Immature natural killer cell (primary cell): ENCODE results near the gene SNX8. TPM values are rescaled to one million over a fixed set of nuclear protein-coding genes. Genes with fewer than 3 reads are reported as not detected.
A peak's percentile ranks its signal among the peaks of the same experiment; 100 is the strongest.

Source experiments
- DNase-seq, 3 donors: peaks; one replicate each; pipeline ENCODE4 v3.0.0; 2022; ENCODE audit warnings: mixed read lengths in 1 of 3
- H3K27ac Mint-ChIP-seq, 6 donors: one replicate each; pipeline ENCODE4 v1.8.0; 2020; ENCODE audit warnings: mixed read lengths in 6 of 6, mild to moderate bottlenecking in 5 of 6, inconsistent platforms in 4 of 6, moderate library complexity in 3 of 6
- H3K27me3 Mint-ChIP-seq, 3 donors: one replicate each; pipeline ENCODE4 v1.8.0; 2020 to 2021; ENCODE audit warnings: low read depth in 3 of 3, mild to moderate bottlenecking in 3 of 3, mixed read lengths in 3 of 3, moderate library complexity in 3 of 3, inconsistent platforms in 1 of 3
- H3K36me3 Mint-ChIP-seq, 3 donors: one replicate each; pipeline ENCODE4 v1.8.0; 2020; ENCODE audit warnings: mixed read lengths in 3 of 3, inconsistent platforms in 2 of 3, mild to moderate bottlenecking in 2 of 3
- H3K4me1 Mint-ChIP-seq, 2 donors: one replicate each; pipeline ENCODE4 v1.8.0; 2020; ENCODE audit warnings: inconsistent platforms in 2 of 2, mild to moderate bottlenecking in 2 of 2, mixed read lengths in 2 of 2, moderate library complexity in 1 of 2
- H3K4me3 Mint-ChIP-seq, 5 donors: one replicate each; pipeline ENCODE4 v1.8.0; 2020; ENCODE audit warnings: mild to moderate bottlenecking in 5 of 5, mixed read lengths in 5 of 5, inconsistent platforms in 3 of 5, moderate library complexity in 3 of 5
- H3K9me3 Mint-ChIP-seq, 6 donors: one replicate each; pipeline ENCODE4 v1.8.0; 2020; ENCODE audit warnings: mild to moderate bottlenecking in 6 of 6, mixed read lengths in 6 of 6, inconsistent platforms in 4 of 6, moderate library complexity in 3 of 6
- polyA plus RNA-seq, 3 donors: library from polyadenylated mRNA; unstranded; fragments of 300-500 nt; fragmentation: Illumina TruSeq; gene quantifications; one replicate each; pipeline ENCODE4 v1.2.3, GENCODE V29; 2021

The SNX8 gene
- polyA plus RNA-seq, 3 donors from 2014 or later, result 16.3 to 25.0 (median 16.7) TPM

DNA sequence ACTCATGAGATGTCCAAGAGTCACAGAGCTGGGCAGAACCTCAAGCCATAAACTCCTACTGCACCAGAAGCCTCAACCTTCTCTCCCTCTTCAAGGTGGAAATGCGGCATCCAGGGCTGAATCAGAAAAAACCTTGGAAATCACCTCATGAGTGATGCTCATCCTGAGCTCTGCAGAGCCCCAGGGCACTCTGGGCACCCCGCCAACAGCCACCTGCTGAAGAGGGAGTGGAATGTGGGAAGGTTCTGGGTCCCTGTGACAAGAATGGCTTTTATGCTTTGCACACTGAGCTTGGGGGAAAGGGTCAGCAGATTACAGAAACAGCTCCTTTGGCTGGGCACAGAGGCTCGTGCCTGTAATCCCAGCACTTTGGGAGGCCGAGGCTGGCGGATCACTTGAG lies 53.4 kb downstream of the SNX8 start:
- H3K9me3 Mint-ChIP-seq, result peaks cover 0 to 2% (median 0%) of the 10 kb centered on the region in 6 donors
- no peak overlapping the region for H3K4me3 Mint-ChIP-seq
- no peak for DNase-seq
- H3K36me3 Mint-ChIP-seq, result peaks cover 9 to 27% (median 10%) of the 10 kb centered on the region in 3 donors
- peaks cover 12 to 13% of the 10 kb centered on the region in 2 donors for H3K4me1 Mint-ChIP-seq
- H3K27me3 Mint-ChIP-seq, result peaks cover 2 to 6% (median 4%) of the 10 kb centered on the region in 3 donors
- H3K27ac Mint-ChIP-seq, result no peak overlapping the region

DNA sequence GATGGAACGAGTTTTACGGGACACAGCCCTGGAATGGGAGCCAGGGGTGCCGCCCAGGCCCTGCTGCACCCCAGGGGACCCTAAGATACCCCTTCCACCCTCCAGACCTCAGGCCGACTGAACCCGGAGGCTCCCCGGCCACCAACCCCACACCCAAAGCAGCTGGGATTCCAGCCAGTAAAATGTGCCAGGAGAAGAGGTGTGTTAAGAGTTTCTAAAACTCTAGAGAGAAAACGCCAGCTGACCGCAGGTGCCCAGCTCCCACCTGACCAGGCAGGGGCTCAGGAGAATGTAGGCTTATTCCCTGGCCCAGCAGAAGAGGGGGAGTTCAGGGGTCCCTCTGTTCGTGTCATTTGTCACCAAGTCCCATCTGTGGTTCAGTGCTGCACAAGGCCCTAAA lies 54.8 kb downstream of the SNX8 start:
- peaks cover 2 to 6% (median 4%) of the 10 kb centered on the region in 3 donors for H3K27me3 Mint-ChIP-seq
- H3K4me1 Mint-ChIP-seq, result peaks cover 15 to 18% of the 10 kb centered on the region in 2 donors
- DNase-seq, result no peak
- H3K9me3 Mint-ChIP-seq, result peaks cover 0 to 2% (median 0%) of the 10 kb centered on the region in 6 donors
- peaks cover 9 to 27% (median 12%) of the 10 kb centered on the region in 3 donors for H3K36me3 Mint-ChIP-seq
- peak overlapping the region in 3 of 6 donors; percentile 64 to 76 (median 70) for H3K27ac Mint-ChIP-seq
- peak overlapping the region in 4 of 5 donors; percentile 41 to 60 (median 51) for H3K4me3 Mint-ChIP-seq

DNA sequence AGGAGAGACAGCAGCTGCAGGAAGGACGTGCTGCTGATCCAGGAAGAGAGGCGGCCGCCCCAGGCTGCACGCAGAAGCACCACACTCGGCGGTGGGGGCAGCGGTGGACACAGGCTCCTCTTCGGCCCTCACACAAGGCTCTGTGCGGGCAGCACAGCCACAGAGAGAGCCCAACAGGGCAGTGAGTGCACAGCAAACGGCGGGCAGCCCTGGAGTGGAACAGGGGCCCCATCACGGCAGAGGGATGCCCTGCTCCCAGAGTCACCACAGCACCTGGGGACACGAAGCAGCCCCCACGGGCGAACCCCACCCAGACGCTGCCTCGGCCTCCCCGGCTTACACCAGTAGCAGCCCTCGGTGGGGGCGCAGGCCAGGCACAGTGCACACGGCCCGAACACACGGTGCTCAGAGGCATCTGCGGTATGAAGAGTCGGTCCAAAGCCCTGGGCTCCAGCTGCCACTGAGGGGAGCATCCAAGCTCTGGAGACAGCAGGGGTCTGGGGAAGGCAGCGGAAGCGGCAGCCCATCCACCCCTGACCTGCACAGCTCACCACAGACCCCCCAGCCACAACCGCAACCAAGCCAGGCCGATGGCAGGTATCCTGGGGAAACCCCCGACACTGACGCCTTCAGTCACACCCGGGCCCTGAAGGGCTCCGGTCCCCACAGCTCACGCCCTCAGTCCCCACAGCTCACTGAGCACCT lies 55.4 kb downstream of the SNX8 start:
- no peaks in the 10 kb centered on the region for H3K9me3 Mint-ChIP-seq
- peaks cover 2 to 6% (median 5%) of the 10 kb centered on the region in 3 donors for H3K27me3 Mint-ChIP-seq
- H3K4me1 Mint-ChIP-seq, result peaks cover 15 to 18% of the 10 kb centered on the region in 2 donors
- H3K27ac Mint-ChIP-seq, result peak overlapping the region in 3 of 6 donors; percentile 21 to 76 (median 64)
- DNase-seq, result peak; percentile 59 to 68 (median 63)
- peak overlapping the region; percentile 32 to 60 (median 44) for H3K4me3 Mint-ChIP-seq
- peaks cover 3 to 20% (median 6%) of the 10 kb centered on the region in 3 donors for H3K36me3 Mint-ChIP-seq

DNA sequence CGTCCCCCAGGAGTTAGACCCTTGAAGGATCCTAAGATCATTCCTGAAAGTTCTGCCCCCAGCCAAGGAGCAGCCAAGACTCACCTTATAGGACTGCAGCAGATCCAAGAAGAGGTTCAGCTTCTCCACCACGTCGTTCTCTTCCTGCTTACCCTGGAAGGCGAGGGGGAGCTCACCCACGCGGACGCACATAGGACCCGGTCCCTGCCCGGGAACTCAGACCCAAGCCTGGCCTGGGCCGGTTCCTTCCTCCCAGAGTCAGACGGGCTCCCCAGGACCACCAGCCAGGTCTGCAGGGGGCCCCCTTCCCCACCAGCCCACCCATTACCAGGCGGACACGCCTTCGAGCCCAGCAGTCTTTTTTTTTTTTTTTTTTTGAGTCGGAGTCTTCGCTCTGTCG lies 56.6 kb downstream of the SNX8 start:
- H3K27me3 Mint-ChIP-seq, result peaks cover 2 to 8% (median 5%) of the 10 kb centered on the region in 3 donors
- no peak overlapping the region for H3K4me3 Mint-ChIP-seq
- no peak for DNase-seq
- peaks cover 3 to 20% (median 6%) of the 10 kb centered on the region in 3 donors for H3K36me3 Mint-ChIP-seq
- no peaks in the 10 kb centered on the region for H3K9me3 Mint-ChIP-seq
- H3K27ac Mint-ChIP-seq, result no peak overlapping the region
- H3K4me1 Mint-ChIP-seq, result peaks cover 18% of the 10 kb centered on the region in 2 donors

DNA sequence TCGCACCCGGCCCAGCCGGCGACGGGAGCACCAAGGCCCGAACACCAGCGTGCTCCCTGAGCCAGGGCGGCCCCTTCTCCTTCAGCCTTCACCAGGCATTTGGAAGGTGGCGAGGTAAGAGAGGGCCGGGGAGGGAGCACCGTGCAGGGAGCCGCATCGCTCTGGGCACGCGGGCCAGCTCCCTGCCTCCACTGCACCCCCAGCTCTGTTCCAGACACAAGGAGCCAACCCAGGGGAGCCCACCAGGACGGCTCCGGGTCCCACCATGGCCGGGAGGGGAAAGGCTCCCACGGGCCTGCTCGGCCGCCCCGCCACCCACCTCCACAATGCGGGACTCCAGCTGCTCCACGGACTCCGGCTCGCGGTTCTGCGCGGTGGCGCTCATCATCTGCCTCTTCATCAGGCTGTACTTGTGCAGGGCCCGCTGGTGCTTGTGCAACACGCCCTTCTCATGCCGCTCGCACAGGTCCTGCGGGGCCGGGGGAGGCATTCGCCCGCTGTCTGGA lies 57.1 kb downstream of the SNX8 start:
- Mint-ChIP-seq H3K27ac (no peak overlapping the region), H3K36me3 (peaks cover 3 to 15% (median 6%) of the 10 kb centered on the region in 3 donors), H3K27me3 (peaks cover 2 to 8% (median 5%) of the 10 kb centered on the region in 3 donors), H3K4me3 (no peak overlapping the region), H3K4me1 (peaks cover 20 to 22% of the 10 kb centered on the region in 2 donors), H3K9me3 (no peaks in the 10 kb centered on the region)
- DNase-seq, result no peak

- Mint-ChIP-seq H3K4me1 (peaks cover 24 to 27% of the 10 kb centered on the region in 2 donors), H3K36me3 (peaks cover 3 to 9% (median 6%) of the 10 kb centered on the region in 3 donors), H3K27ac (no peak overlapping the region), H3K27me3 (peaks cover 2 to 6% (median 5%) of the 10 kb centered on the region in 3 donors), H3K9me3 (no peaks in the 10 kb centered on the region), H3K4me3 (no peak overlapping the region)
- no peak for DNase-seq
These were observed 57.8 kb downstream of the SNX8 start for GRCh38 chr7:2256306-2257045.

GRCh38 chr7:2255145-2256139 lies 58.8 kb downstream of the SNX8 start:
- Mint-ChIP-seq H3K36me3 (peaks cover 3 to 8% (median 6%) of the 10 kb centered on the region in 3 donors), H3K4me1 (peaks cover 23 to 27% of the 10 kb centered on the region in 2 donors), H3K27ac (no peak overlapping the region), H3K4me3 (no peak overlapping the region), H3K27me3 (peaks cover 2 to 6% (median 5%) of the 10 kb centered on the region in 3 donors), H3K9me3 (no peaks in the 10 kb centered on the region)
- no peak for DNase-seq

DNA sequence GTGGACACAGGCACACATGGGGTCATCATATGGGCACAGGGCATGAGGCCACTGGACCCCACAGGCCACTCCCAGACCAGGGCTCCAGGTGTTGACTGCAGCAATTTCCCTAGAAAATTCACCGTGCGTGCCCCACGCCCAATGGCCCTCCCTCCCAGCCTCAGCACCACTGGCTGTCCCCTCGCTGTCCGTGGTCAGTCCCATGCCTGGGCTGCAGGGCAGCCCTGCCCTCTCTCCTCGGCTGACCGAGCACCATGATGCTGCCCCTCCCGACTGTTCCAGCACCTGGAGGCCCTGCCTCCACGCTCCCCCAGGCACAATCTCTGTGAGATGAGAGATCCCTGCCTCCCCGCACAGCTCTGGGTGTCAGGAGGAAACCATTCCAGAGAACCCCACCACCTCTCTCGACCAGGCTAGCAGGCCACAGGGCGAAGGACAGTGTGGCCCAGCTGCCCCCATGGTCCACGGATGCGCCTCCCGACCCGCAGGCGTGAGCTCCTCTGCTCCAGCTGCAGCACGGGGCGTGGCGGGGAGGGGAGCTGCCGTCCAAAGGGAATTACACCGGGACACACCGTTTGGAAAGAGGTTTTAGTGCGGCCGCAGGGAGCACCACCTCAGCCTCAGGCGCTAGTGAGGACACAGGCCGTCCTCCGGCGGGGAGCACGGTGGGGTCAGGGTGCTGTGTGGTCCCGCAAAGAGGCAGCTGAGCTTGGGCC lies 59.7 kb downstream of the SNX8 start:
- H3K27ac Mint-ChIP-seq, result peak overlapping the region in 1 of 6 donors; percentile 32
- H3K4me3 Mint-ChIP-seq, result no peak overlapping the region
- DNase-seq, result no peak
- H3K9me3 Mint-ChIP-seq, result no peaks in the 10 kb centered on the region
- peaks cover 22 to 26% of the 10 kb centered on the region in 2 donors for H3K4me1 Mint-ChIP-seq
- peaks cover 2 to 6% (median 5%) of the 10 kb centered on the region in 3 donors for H3K27me3 Mint-ChIP-seq
- H3K36me3 Mint-ChIP-seq, result peaks cover under 1 to 6% (median 5%) of the 10 kb centered on the region in 3 donors

GRCh38 chr7:2253525-2254244 lies 60.6 kb downstream of the SNX8 start:
- Mint-ChIP-seq H3K4me1 (peaks cover 22 to 26% of the 10 kb centered on the region in 2 donors), H3K27me3 (peaks cover 1 to 2% (median 2%) of the 10 kb centered on the region in 3 donors), H3K4me3 (no peak overlapping the region), H3K27ac (no peak overlapping the region), H3K36me3 (peaks cover 0 to 11% (median 10%) of the 10 kb centered on the region in 3 donors), H3K9me3 (no peaks in the 10 kb centered on the region)
- no peak for DNase-seq

- H3K27ac Mint-ChIP-seq, result no peak overlapping the region
- DNase-seq, result no peak
- peaks cover 27 to 32% of the 10 kb centered on the region in 2 donors for H3K4me1 Mint-ChIP-seq
- no peaks in the 10 kb centered on the region for H3K9me3 Mint-ChIP-seq
- H3K4me3 Mint-ChIP-seq, result no peak overlapping the region
- H3K36me3 Mint-ChIP-seq, result peaks cover 0 to 11% (median 10%) of the 10 kb centered on the region in 3 donors
- peaks cover 1 to 2% (median 2%) of the 10 kb centered on the region in 3 donors for H3K27me3 Mint-ChIP-seq
These were observed 61.2 kb downstream of the SNX8 start for GRCh38 chr7:2253021-2253420.

- DNase-seq, result peak; percentile 40 to 61 (median 47)
These were observed 62.1 kb downstream of the SNX8 start for GRCh38 chr7:2251841-2252771.

More at GRCh38 chr7:2251841-2252771, 62.1 kb downstream of the SNX8 start:
- Mint-ChIP-seq H3K27me3 (peaks cover 1 to 2% (median 2%) of the 10 kb centered on the region in 3 donors), H3K27ac (no peak overlapping the region), H3K4me1 (peaks cover 31 to 35% of the 10 kb centered on the region in 2 donors), H3K9me3 (no peaks in the 10 kb centered on the region), H3K4me3 (no peak overlapping the region), H3K36me3 (peaks cover 0 to 11% (median 10%) of the 10 kb centered on the region in 3 donors)
